Cardiac fibroblast (primary cell): ENCODE results near the gene HHAT.

Experiments used
- DNase-seq, 2 donors: peaks; one replicate each; pipeline versions ENCODE4 v3.0.0 to v3.0.0-alpha.2; 2010; ENCODE audit warnings: low read depth in 2 of 2
- H3K4me3 ChIP-seq, 2 donors: replicated peaks in 1 of 2; 1 replicate in 1 of 2; 2 replicates in 1 of 2; pipeline ENCODE4 v1.5.1; 2011; ENCODE audit warnings: low read depth in 2 of 2, low read length in 2 of 2, mild to moderate bottlenecking in 2 of 2, moderate library complexity in 1 of 2
- TF ChIP-seq, protein P1 (sequence below): IDR thresholded peaks from one replicate; pipeline ENCODE4 v1.5.1; 2011; ENCODE audit warnings: low read depth, mild to moderate bottlenecking, low read length, inconsistent platforms

The HHAT gene

DNA sequence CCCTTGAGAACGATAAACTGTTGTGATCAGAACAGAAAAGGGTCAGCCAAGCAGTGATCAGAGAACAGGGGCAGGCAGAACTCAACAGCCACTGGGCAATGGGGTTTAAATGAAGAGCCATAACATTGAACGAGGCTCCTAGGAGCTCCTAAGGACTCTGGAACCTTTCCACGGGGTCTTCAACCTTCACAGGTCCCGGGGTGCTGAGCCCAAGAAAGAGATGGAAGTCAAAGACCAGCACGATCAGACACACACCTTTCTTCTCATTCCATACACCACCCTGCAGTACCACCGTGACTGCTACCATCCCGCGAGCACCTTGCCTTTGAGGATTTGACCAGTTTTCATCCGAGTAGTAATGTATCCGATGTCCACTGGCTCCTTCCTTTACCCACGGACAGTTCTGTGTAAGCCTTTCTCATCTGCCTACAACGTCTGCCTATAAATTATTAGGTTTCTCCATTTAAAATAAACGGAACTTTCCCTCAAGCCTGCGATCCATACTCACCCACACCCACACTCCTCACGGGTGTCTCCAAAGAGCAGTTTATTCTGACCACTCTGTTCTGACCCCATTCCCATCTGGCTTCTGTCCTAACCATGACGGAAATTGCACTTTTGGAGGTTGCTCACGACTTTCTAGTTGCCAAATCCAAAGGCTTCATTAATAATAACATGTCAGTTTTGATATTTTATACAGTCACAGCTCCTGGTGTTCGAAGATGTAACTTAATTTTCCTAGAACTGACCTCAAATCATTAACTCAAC lies 16.8 kb upstream of the HHAT start:
- DNase-seq: peak in 1 of 2 donors; percentile 19
- TF ChIP-seq, protein P1, sequence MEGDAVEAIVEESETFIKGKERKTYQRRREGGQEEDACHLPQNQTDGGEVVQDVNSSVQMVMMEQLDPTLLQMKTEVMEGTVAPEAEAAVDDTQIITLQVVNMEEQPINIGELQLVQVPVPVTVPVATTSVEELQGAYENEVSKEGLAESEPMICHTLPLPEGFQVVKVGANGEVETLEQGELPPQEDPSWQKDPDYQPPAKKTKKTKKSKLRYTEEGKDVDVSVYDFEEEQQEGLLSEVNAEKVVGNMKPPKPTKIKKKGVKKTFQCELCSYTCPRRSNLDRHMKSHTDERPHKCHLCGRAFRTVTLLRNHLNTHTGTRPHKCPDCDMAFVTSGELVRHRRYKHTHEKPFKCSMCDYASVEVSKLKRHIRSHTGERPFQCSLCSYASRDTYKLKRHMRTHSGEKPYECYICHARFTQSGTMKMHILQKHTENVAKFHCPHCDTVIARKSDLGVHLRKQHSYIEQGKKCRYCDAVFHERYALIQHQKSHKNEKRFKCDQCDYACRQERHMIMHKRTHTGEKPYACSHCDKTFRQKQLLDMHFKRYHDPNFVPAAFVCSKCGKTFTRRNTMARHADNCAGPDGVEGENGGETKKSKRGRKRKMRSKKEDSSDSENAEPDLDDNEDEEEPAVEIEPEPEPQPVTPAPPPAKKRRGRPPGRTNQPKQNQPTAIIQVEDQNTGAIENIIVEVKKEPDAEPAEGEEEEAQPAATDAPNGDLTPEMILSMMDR: no peak
- peak overlapping the region in 1 of 2 donors; percentile 35 for H3K4me3 ChIP-seq

DNA sequence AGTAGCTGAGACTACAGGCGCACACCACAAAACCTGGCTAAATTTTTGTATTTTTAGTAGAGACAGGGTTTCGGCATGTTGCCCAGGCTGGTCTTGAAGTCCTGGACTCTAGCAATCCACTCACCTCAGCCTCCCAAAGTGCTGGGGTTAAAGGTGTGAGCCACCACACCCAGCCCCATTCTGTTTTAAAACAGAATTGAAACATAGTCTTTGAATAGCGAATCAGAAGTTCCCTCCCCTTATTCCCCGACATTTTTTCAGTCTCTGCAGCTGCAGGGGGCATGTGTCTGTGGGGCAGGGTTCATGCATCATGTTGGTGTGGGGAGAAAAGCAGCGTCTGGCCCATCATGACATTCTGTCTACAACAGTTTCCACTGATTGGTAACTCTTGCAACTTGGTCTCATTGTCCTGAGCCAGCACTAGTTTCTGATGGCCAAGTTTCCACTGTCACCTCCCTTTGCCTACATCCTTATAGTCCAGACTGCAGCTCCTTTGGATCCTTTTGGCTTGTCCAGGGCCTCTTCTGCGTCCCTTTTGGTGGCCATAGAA lies 15.6 kb upstream of the HHAT start:
- DNase-seq: no peak
- H3K4me3 ChIP-seq: no peak overlapping the region
- TF ChIP-seq, protein P1: no peak

DNA sequence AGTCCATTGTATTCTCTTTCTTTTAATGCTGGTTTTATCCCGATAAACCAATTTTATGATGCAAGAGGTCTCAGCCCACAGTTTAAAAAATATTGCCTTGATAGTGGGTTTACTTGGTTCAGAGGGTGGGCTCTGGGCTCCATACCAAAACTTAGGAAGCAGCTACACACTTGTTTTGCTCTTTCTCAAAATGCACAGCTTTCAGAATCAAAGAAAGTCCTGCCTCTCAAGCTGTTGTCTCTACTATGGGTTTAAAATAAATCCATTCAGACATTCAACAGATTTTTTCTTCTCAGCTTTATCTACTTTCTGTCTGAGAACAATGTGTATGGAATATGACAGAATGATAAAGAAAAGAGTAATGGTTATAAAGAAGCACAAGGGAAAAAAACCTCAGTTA lies 14.8 kb upstream of the HHAT start:
- H3K4me3 ChIP-seq: no peak overlapping the region
- no peak for DNase-seq
- TF ChIP-seq, protein P1: no peak

- H3K4me3 ChIP-seq: no peak overlapping the region
- DNase-seq: no peak
- TF ChIP-seq, protein P1: no peak
Observed at GRCh38 chr1:210315529-210315928, 13.2 kb upstream of the HHAT start.

DNA sequence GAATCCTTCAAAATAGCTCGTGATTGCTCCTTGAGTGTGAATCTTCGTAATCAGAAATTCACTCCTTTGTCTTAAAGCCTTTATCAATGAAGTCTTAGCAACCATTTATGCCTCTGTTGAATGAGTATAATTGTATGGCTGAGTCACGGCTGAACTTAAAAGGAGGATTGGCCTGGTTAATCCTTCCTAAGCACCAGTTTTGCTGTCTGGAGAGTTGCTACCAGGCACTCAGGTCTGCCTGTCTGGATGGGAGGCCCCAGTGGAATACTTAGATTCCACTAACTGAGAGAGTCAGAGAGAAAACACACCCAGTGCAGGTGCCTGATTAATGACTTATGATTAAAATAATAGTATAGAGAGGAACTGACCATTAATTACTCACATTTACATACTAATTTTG lies 7.6 kb upstream of the HHAT start:
- DNase-seq: no peak
- TF ChIP-seq, protein P1: no peak
- H3K4me3 ChIP-seq: no peak overlapping the region

DNA sequence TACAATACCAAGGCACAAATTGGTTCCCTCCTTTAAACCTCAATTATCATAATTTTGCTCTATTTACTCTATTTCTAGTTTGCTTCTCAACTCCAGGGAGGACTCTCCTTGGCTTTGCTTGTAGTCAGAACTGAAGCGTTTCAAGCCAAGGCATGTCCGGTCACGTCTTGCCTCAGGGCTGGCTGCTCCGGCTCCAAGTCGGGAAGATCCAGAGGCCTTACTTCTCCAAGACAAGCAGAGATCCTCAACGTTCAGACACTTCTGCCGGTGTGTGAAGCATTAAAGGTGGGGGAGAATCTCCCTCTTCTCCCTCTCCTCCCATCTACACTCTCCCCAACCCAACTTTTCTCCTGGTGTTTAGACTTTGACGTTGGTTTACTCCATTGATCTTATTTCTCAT lies 7.2 kb upstream of the HHAT start:
- no peak overlapping the region for H3K4me3 ChIP-seq
- DNase-seq: no peak
- TF ChIP-seq, protein P1: no peak

- TF ChIP-seq, protein P1: no peak
- H3K4me3 ChIP-seq: no peak overlapping the region
- DNase-seq: no peak
Observed at GRCh38 chr1:210323957-210324356, 4.7 kb upstream of the HHAT start.
